Measurements from ENCODE around the gene CDK5R1.

DNA sequence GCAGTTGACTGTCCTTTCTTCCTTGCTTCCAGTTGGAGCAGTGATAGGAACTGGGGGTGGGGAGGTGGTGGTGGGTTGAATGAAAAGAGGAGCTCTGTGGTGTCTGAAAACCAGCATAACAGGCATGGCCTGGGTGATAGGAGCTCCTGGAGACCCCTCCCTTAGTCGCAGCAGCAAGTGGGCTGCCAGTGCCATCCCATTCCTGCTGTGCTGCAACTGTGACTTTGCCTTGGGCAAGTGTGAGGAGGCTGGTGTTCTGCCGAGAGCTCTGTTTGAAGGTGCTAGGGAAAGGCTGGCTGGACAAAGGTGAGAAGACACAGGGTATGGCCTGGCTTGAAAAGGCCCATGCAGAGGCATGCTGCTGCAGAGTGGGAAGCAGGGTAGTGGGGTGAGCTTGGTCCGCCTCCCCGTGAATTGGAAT, 2.7 kb upstream of the CDK5R1 start:
- TF ChIP-seq CTCF (conservative IDR thresholded peaks at IDR 0.05; ENCODE audit: low read length) (no peak), EZH2phosphoT487 (IDR thresholded peaks at IDR 0.05; ENCODE audit: borderline replicate concordance) (no peak)
